Islet precursor cell (in vitro differentiated cells): ENCODE results near the gene ENTPD7.

Source experiments
- DNase-seq: peaks from one replicate; pipeline ENCODE4 v3.0.0-alpha.2; 2018

Gene ENTPD7

GRCh38 chr10:99750641-99751040, 91.3 kb downstream of the ENTPD7 start:
- DNase-seq: no peak

DNA sequence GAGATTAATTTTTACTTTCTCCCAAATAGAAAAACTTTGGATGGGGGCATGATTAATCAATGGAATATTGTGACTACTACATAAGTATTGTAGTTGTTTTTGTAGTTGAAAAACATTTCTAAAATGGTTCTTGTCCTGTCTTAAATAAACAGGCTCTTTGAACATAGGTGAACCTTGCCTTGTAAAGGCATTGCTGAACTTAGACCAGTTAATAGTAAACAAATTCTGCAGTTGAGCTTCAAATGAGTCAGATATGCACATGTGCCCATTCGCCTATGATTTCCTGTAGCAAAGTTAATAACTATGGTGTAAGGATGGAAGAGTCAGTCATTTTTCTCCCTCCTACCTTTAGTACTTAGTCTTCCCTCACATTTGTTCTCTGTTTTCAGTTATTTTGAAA, 95.4 kb downstream of the ENTPD7 start:
- DNase-seq: no peak
